A549 (cell line): ENCODE results near the gene FGD4. TPM values are rescaled to one million over a fixed set of nuclear protein-coding genes. Genes with fewer than 3 reads are reported as not detected.
A peak's percentile ranks its signal among the peaks of the same experiment; 100 is the strongest.

Source experiments
- ATAC-seq, 2 experiments: fragments of 200-7000 bp in 1 of 2; fragments of >200 bp in 1 of 2; cut with Nextera tagmentation in 1 of 2; cut with Tn5 transposase in 1 of 2; 3 replicates each; pipeline versions ENCODE4 v1.8.0 to v1.9.1; 2018 to 2020; ENCODE audit warnings: mild to moderate bottlenecking in 1 of 2, moderate library complexity in 1 of 2
- CTCF ChIA-PET: fragments of 300-600 bp; sonication (Branson Sonifier 250); formaldehyde crosslinking; extraction: SDS; loops from one replicate; lab custom pipeline; 2021; ENCODE audit warnings: antibody characterized with exemption, inconsistent platforms; lab: Yijun Ruan, JAX
- POLR2A ChIA-PET: fragments of 350-600 bp; formaldehyde crosslinking; extraction: SDS; loops from one replicate; lab custom pipeline; 2021; ENCODE audit warnings: antibody characterized with exemption, inconsistent platforms; lab: Yijun Ruan, JAX
- DNase-seq, 2 experiments: peaks; one replicate each; pipeline versions ENCODE4 v3.0.0 to v3.0.0-alpha.2; 2011 to 2016; ENCODE audit warnings: low read depth in 1 of 2, low spot score in 1 of 2
- FAIRE-seq: peaks from 2 replicates; lab custom pipeline; 2011; peaks lifted over from hg19 to GRCh38; lab: Jason Lieb, UNC
- H3K27ac ChIP-seq, 2 experiments: fragments of >200 bp; sonication (Bioruptor Twin); formaldehyde crosslinking; 3 replicates each; pipeline ENCODE4 v1.5.1; 2016 to 2017
- H3K4me1 ChIP-seq: fragments of >200 bp; sonication (Bioruptor Twin); formaldehyde crosslinking; 3 replicates; pipeline ENCODE4 v1.6.1; 2016
- H3K4me2 ChIP-seq: fragments of >200 bp; sonication (Bioruptor Twin); formaldehyde crosslinking; 3 replicates; pipeline ENCODE4 v1.6.1; 2016
- H3K4me3 ChIP-seq: fragments of >200 bp; sonication (Bioruptor Twin); formaldehyde crosslinking; 3 replicates; pipeline ENCODE4 v1.5.1; 2016
- H3K9me3 ChIP-seq: fragments of >200 bp; sonication (Bioruptor Twin); formaldehyde crosslinking; 3 replicates; pipeline ENCODE4 v1.6.1; 2016
- BCL3 ChIP-seq: fragments of >200 bp; sonication (Bioruptor Twin); formaldehyde crosslinking; IDR thresholded peaks from 3 replicates; pipeline ENCODE4 v1.6.1; 2016
- CBX2 ChIP-seq: fragments of 200-600 bp; sonication (generic); IDR thresholded peaks from 2 replicates; pipeline ENCODE4 v1.6.1; 2016; ENCODE audit warnings: low read depth, mild to moderate bottlenecking, borderline replicate concordance
- CEBPB ChIP-seq, 2 experiments: fragments of >200 bp in 1 of 2; sonication (Bioruptor Twin) in 1 of 2; formaldehyde crosslinking in 1 of 2; IDR thresholded peaks; 2 replicates each; pipeline ENCODE4 v1.6.1; 2012 to 2016
- CHD2 ChIP-seq: fragments of 150-350 bp; IDR thresholded peaks from 2 replicates; pipeline ENCODE4 v1.6.1; 2014; ENCODE audit warnings: low read length; ENCODE audit not compliant: partially characterized antibody
- E2F6 ChIP-seq: IDR thresholded peaks from 2 replicates; pipeline ENCODE4 v1.6.1; 2012; ENCODE audit warnings: low read depth, borderline replicate concordance
- EHMT2 ChIP-seq: fragments of 200-600 bp; sonication (generic); IDR thresholded peaks from 2 replicates; pipeline ENCODE4 v1.6.1; 2016; ENCODE audit warnings: antibody characterized with exemption, low read depth, mild to moderate bottlenecking, moderate library complexity
- ESRRA ChIP-seq: fragments of 150-350 bp; IDR thresholded peaks from 2 replicates; pipeline ENCODE4 v1.6.1; 2014; ENCODE audit warnings: mild to moderate bottlenecking, low read length, borderline replicate concordance
- FOSB ChIP-seq: fragments of 250-450 bp; sonication (Bioruptor Pico); IDR thresholded peaks from 2 replicates; pipeline ENCODE4 v1.5.0; 2020; ENCODE audit warnings: mild to moderate bottlenecking, moderate library complexity
- FOXS1 ChIP-seq: fragments of 250-450 bp; sonication (Bioruptor Pico); IDR thresholded peaks from 2 replicates; pipeline ENCODE4 v1.5.0; 2020; ENCODE audit warnings: mild to moderate bottlenecking, moderate library complexity
- GATA3 ChIP-seq: IDR thresholded peaks from 2 replicates; pipeline ENCODE4 v1.6.1; 2012; ENCODE audit warnings: borderline replicate concordance
- HES2 ChIP-seq: fragments of >200 bp; sonication (Bioruptor Twin); formaldehyde crosslinking; IDR thresholded peaks from 2 replicates; pipeline ENCODE4 v1.6.1; 2016
- HOXA7 ChIP-seq: fragments of 250-450 bp; sonication (Bioruptor Pico); IDR thresholded peaks from 2 replicates; pipeline ENCODE4 v1.5.0; 2020; ENCODE audit warnings: mild to moderate bottlenecking, moderate library complexity
- HOXB13 ChIP-seq: fragments of 250-450 bp; sonication (Bioruptor Pico); IDR thresholded peaks from 2 replicates; pipeline ENCODE4 v1.5.0; 2020; ENCODE audit warnings: low read depth, mild to moderate bottlenecking, moderate library complexity
- HOXB5 ChIP-seq: fragments of 250-450 bp; sonication (Bioruptor Pico); IDR thresholded peaks from 2 replicates; pipeline ENCODE4 v1.5.0; 2020; ENCODE audit warnings: mild to moderate bottlenecking, moderate library complexity
- JUN ChIP-seq, 2 experiments: fragments of >200 bp; sonication (Bioruptor Twin); formaldehyde crosslinking; IDR thresholded peaks; 2 replicates in 1 of 2; 3 replicates in 1 of 2; pipeline ENCODE4 v1.6.1; 2016 to 2017
- NFE2L2 ChIP-seq: fragments of 150-350 bp; conservative IDR thresholded peaks from 2 replicates; pipeline ENCODE4 v1.6.1; 2014; ENCODE audit warnings: low read length
- NPAS2 ChIP-seq: fragments of 250-450 bp; sonication (Bioruptor Pico); IDR thresholded peaks from 2 replicates; pipeline ENCODE4 v1.8.0; 2022; ENCODE audit warnings: mild to moderate bottlenecking, moderate library complexity, borderline replicate concordance
- POLR2AphosphoS2 ChIP-seq: conservative IDR thresholded peaks from 2 replicates; pipeline ENCODE4 v1.6.1; 2012; ENCODE audit warnings: low read length, improper control_type of control experiment, inconsistent platforms
- RAD21 ChIP-seq, 2 experiments: fragments of >200 bp in 1 of 2; sonication (Bioruptor Twin) in 1 of 2; formaldehyde crosslinking in 1 of 2; IDR thresholded peaks in 1 of 2; conservative IDR thresholded peaks in 1 of 2; 2 replicates in 1 of 2; 3 replicates in 1 of 2; pipeline ENCODE4 v1.6.1; 2012 to 2018; ENCODE audit warnings: inconsistent platforms in 1 of 2
- RARB ChIP-seq: fragments of 250-450 bp; sonication (Bioruptor Pico); IDR thresholded peaks from 2 replicates; pipeline ENCODE4 v1.8.0; 2021; ENCODE audit warnings: mild to moderate bottlenecking, moderate library complexity
- RCOR1 ChIP-seq: fragments of 150-350 bp; IDR thresholded peaks from 2 replicates; pipeline ENCODE4 v1.6.1; 2014; ENCODE audit warnings: antibody characterized with exemption, low read length, low read depth
- RFX5 ChIP-seq: fragments of 450-650 bp; IDR thresholded peaks from 2 replicates; pipeline ENCODE4 v1.7.1; 2014; ENCODE audit warnings: antibody characterized with exemption, mild to moderate bottlenecking, moderate library complexity
- RNF2 ChIP-seq: fragments of 200-600 bp; sonication (generic); IDR thresholded peaks from 2 replicates; pipeline ENCODE4 v1.6.1; 2016; ENCODE audit warnings: low read depth, mild to moderate bottlenecking, antibody characterized with exemption, moderate library complexity, borderline replicate concordance
- SMC3 ChIP-seq: fragments of >200 bp; sonication (Bioruptor Twin); formaldehyde crosslinking; IDR thresholded peaks from 3 replicates; pipeline ENCODE4 v1.6.1; 2018; ENCODE audit warnings: inconsistent platforms
- SREBF2 ChIP-seq: fragments of 450-650 bp; IDR thresholded peaks from 2 replicates; pipeline ENCODE4 v1.6.1; 2014; ENCODE audit warnings: mild to moderate bottlenecking, moderate library complexity
- ZFP36 ChIP-seq: fragments of 450-650 bp; IDR thresholded peaks from 2 replicates; pipeline ENCODE4 v1.6.1; 2014; ENCODE audit warnings: borderline replicate concordance; ENCODE audit not compliant: partially characterized antibody
- ZNF302 ChIP-seq: fragments of 250-450 bp; sonication (Bioruptor Pico); IDR thresholded peaks from 2 replicates; pipeline ENCODE4 v1.9.0; 2021; ENCODE audit warnings: inconsistent platforms, mild to moderate bottlenecking, moderate library complexity
- ZSCAN20 ChIP-seq: fragments of 250-450 bp; sonication (Bioruptor Pico); IDR thresholded peaks from 2 replicates; pipeline ENCODE4 v1.8.0; 2022; ENCODE audit warnings: mild to moderate bottlenecking, moderate library complexity
- WGBS: methylation state at CpG from one replicate; pipeline ENCODE4 v1.1.6; 2017; ENCODE audit errors: missing lambda C conversion rate; 5-methylcytosine and 5-hydroxymethylcytosine counted together
- polyA plus RNA-seq, 4 experiments: library from polyadenylated mRNA; depleted of rRNA in 3 of 4; stranded (reverse); fragments of >200 nt; fragmentation: RNase III in 1 of 4; extraction: RNeasy Plus Mini Kit Qiagen cat#74134 plus additional on column Dnase treatment in 1 of 4; gene quantifications; 2 replicates in 3 of 4; 3 replicates in 1 of 4; pipeline ENCODE4 v1.2.3, GENCODE V29; 2011 to 2017
- TF ChIP-seq, protein P1 (sequence below): fragments of 150-350 bp; IDR thresholded peaks from 2 replicates; pipeline ENCODE4 v1.6.1; 2014; ENCODE audit warnings: low read depth, mild to moderate bottlenecking, low read length
- TF ChIP-seq, protein P2 (sequence below): fragments of 250-450 bp; sonication (Bioruptor Pico); IDR thresholded peaks from 2 replicates; pipeline ENCODE4 v1.5.0; 2021; ENCODE audit warnings: mild to moderate bottlenecking, moderate library complexity, borderline replicate concordance

FGD4 gene
- polyA plus RNA-seq, 2 of the 4 experiments (the other 2 are of a cell fraction), result 2.2 to 6.0 TPM

DNA sequence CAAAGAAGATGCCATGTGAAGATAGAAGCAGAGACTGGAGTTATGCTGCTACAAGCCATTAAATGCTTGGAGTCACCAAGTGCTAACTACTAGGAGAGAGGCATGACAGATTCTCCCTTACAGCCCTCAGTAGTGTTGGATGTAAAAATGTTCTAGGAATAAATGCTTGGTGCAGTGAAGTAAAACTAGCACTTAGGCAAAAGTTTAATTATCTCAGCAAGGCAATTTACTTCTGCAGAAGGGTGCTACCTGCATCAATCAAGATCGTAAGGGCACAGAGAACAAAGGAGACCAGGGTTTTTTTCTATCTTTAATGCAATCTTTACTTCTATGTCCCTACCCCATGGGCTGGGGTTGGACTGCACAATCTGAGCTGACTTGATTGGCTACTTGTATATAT, 270.2 kb downstream of the FGD4 start (continued):
- TF ChIP-seq, protein P1, sequence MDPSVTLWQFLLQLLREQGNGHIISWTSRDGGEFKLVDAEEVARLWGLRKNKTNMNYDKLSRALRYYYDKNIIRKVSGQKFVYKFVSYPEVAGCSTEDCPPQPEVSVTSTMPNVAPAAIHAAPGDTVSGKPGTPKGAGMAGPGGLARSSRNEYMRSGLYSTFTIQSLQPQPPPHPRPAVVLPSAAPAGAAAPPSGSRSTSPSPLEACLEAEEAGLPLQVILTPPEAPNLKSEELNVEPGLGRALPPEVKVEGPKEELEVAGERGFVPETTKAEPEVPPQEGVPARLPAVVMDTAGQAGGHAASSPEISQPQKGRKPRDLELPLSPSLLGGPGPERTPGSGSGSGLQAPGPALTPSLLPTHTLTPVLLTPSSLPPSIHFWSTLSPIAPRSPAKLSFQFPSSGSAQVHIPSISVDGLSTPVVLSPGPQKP, result no peak
- no peak for TF ChIP-seq RARB (CRISPR knock-in tag)
- TF ChIP-seq RCOR1, result no peak
- TF ChIP-seq HES2, result no peak

GRCh38 chr12:32671930-32672780, 272.8 kb downstream of the FGD4 start:
- WGBS, result 41% methylated on average over 11 of the region's 11 CpGs
- DNase-seq (peak; percentile 61 to 73), FAIRE-seq (peak; percentile 91), ATAC-seq (peak; percentile 87 to 90)
- H3K4me3 ChIP-seq, result no peak overlapping the region
- H3K27ac ChIP-seq, result no peak overlapping the region
- H3K4me1 ChIP-seq, result no peaks in the 10 kb centered on the region
- ChIA-PET CTCF (interaction anchor here (0.6 to 8.9 kb wide), 48 partner anchors 9 to 1034 kb away, joined by 3 to 137 read pairs (median 4); partner anchors contain the start of genes FGD4 and YARS2), POLR2A (interaction anchor here (0.7 kb wide), 1 partner anchor 234 kb away, joined by 3 read pairs; no protein-coding TSS in a partner anchor)
- H3K4me2 ChIP-seq, result no peak overlapping the region
- peaks cover 11% of the 10 kb centered on the region for H3K9me3 ChIP-seq
- TF ChIP-seq NPAS2 (no peak), CBX2 (no peak), POLR2AphosphoS2 (no peak), ESRRA (no peak), FOSB (CRISPR knock-in tag) (no peak), SREBF2 (no peak), E2F6 (no peak), EHMT2 (no peak), ZSCAN20 (CRISPR knock-in tag) (no peak), RAD21 (conservative IDR thresholded peaks at IDR 0.05 in 1 of 2, IDR thresholded peaks at IDR 0.05 in 1 of 2) (peak; percentile 90 to 93), CHD2 (no peak), FOXS1 (CRISPR knock-in tag) (no peak), RNF2 (no peak), GATA3 (no peak), BCL3 (no peak), ZNF302 (CRISPR knock-in tag) (no peak), SMC3 (peak; percentile 86), HOXB13 (no peak), HOXA7 (CRISPR knock-in tag) (no peak), ZFP36 (no peak), HOXB5 (no peak), RFX5 (no peak), NFE2L2 (no peak), JUN (IDR thresholded peaks at IDR 0.05) (no peak), CEBPB (IDR thresholded peaks at IDR 0.05) (no peak)
- TF ChIP-seq, protein P1, result no peak
- TF ChIP-seq, protein P2, sequence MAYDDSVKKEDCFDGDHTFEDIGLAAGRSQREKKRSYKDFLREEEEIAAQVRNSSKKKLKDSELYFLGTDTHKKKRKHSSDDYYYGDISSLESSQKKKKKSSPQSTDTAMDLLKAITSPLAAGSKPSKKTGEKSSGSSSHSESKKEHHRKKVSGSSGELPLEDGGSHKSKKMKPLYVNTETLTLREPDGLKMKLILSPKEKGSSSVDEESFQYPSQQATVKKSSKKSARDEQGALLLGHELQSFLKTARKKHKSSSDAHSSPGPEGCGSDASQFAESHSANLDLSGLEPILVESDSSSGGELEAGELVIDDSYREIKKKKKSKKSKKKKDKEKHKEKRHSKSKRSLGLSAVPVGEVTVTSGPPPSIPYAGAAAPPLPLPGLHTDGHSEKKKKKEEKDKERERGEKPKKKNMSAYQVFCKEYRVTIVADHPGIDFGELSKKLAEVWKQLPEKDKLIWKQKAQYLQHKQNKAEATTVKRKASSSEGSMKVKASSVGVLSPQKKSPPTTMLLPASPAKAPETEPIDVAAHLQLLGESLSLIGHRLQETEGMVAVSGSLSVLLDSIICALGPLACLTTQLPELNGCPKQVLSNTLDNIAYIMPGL (CRISPR knock-in tag), result no peak
